ENCODE measurements around the gene HDGFL2. TPM values are rescaled to one million over a fixed set of nuclear protein-coding genes. Genes with fewer than 3 reads are reported as not detected.

Gene HDGFL2
- total and polyA plus RNA-seq, 2 of the 8 experiments (the other 6 are each of a cell fraction or from before 2014, with no cell fraction given): 31.1 to 106 TPM

DNA sequence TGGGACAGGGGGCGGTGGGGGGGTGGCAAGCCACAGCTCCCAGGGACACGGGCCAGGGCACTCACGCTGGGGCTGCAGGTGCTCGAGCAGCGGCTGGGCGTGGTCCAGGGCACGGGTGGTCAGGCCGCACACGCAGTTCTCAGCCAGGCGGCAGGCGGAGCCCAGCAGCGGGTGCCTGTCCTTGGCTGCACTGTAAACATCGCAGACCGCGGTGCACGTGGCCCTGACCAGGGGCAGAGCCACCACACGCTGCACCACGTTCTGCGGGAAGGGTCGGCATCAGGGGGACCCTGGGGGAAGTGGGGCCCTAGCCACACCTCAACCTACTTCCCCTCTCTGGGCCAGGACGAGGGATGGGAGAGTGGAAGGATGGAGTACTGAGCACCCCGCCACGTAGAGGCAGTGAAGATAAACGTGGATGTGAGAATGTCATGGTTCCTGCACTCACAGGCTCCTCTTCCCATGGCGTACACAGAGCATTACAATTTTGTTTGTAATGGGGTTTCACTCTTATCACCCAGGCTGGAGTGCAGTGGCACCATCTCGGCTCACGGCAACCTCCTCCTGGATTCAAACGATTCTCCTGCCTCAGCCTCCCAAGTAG, 59.6 kb downstream of the HDGFL2 start:
- peaks cover 4% of the 10 kb centered on the region; the same call in 1 of the 2 replicates for H3K23me2 ChIP-seq (ENCODE audit: low read depth, low read length)
- H3K4me2 ChIP-seq (ENCODE audit: insufficient read depth in 1 of 2, low read depth in 2 of 2, low read length in 2 of 2): no peak overlapping the region
- no peak overlapping the region for H3K27ac ChIP-seq (ENCODE audit: low read depth, low read length)
- FAIRE-seq (no peak), DNase-seq (ENCODE audit: low read depth in 1 of 2, low spot score in 2 of 2) (no peak)
- H3K14ac ChIP-seq (ENCODE audit: insufficient read length): no peak overlapping the region
- peaks cover 0 to 3% of the 10 kb centered on the region in 2 experiments for H4K20me1 ChIP-seq (replicated peaks in 1 of 2; ENCODE audit: control insufficient read depth in 1 of 2, insufficient read depth in 2 of 2, low read length in 2 of 2)
- H3K4me3 ChIP-seq (ENCODE audit: extremely low read depth in 1 of 4, insufficient read depth in 2 of 4, low read depth in 3 of 4, low read length in 4 of 4): no peak overlapping the region
- H3K9me3 ChIP-seq (ENCODE audit: insufficient read depth in 2 of 2, low read depth in 1 of 2, low read length in 1 of 2): no peaks in the 10 kb centered on the region
- H3K9ac ChIP-seq (replicated peaks in 1 of 4; ENCODE audit: extremely low read depth in 1 of 4, low read depth in 3 of 4, low read length in 3 of 4): no peak overlapping the region
- H3K56ac ChIP-seq (replicated peaks; ENCODE audit: insufficient read length, low read depth, low read length): no peak overlapping the region
- no peak overlapping the region for H2BK120ac ChIP-seq (replicated peaks; ENCODE audit: low read depth, low read length)
- no peak overlapping the region for H4K91ac ChIP-seq (replicated peaks; ENCODE audit: insufficient read length, low read length)
- H2AFZ ChIP-seq (ENCODE audit: low read length): no peak overlapping the region
- H2BK5ac ChIP-seq (ENCODE audit: low read depth, low read length): no peak overlapping the region
- no peak overlapping the region for H2BK20ac ChIP-seq (ENCODE audit: low read length)
- peaks cover 0 to 18% (median 15%) of the 10 kb centered on the region in 4 experiments; a peak in 4 of 7 replicates for H3K27me3 ChIP-seq (replicated peaks in 1 of 4; ENCODE audit: control insufficient read depth in 3 of 4, extremely low read depth in 1 of 4, insufficient read depth in 3 of 4, low read length in 3 of 4)
- no peak overlapping the region for H4K5ac ChIP-seq (ENCODE audit: insufficient read length, low read depth, low read length)
- no peaks in the 10 kb centered on the region for H3K79me1 ChIP-seq (ENCODE audit: low read depth, low read length)
- no peak overlapping the region for H3K23ac ChIP-seq (ENCODE audit: insufficient read length)
- no peaks in the 10 kb centered on the region for H3K36me3 ChIP-seq (ENCODE audit: control insufficient read depth in 2 of 4, insufficient read depth in 4 of 4, low read length in 3 of 4)
- H2BK15ac ChIP-seq (ENCODE audit: low read length): no peak overlapping the region
- H3K4me1 ChIP-seq (replicated peaks in 1 of 4; ENCODE audit: control insufficient read depth in 3 of 4, insufficient read depth in 4 of 4, low read length in 3 of 4): peaks cover 0 to 4% (median 3%) of the 10 kb centered on the region in 4 experiments; a peak in 3 of 7 replicates
- H3K79me2 ChIP-seq (ENCODE audit: control insufficient read depth in 1 of 2, insufficient read depth in 2 of 2, low read length in 2 of 2): no peaks in the 10 kb centered on the region
- no peak overlapping the region for H3K4ac ChIP-seq (replicated peaks; ENCODE audit: insufficient read length, low read depth, low read length)
- CTCF ChIA-PET (ENCODE audit: partially characterized antibody): interaction anchor here (0.6 to 11.6 kb wide), 3 partner anchors 8 to 68 kb away, joined by 3 to 174 read pairs (median 3); no protein-coding TSS in a partner anchor
- no peak overlapping the region for H4K8ac ChIP-seq (ENCODE audit: extremely low read depth, insufficient read depth, low read length)
- no peak overlapping the region for H3K18ac ChIP-seq (ENCODE audit: extremely low read depth, low read length)
- 82% methylated on average over 25 of the region's 28 CpGs; no CpG with 5 or more reads in 1 of the 2 experiments for WGBS, 2 experiments (ENCODE audit: extremely low coverage in 1 of 2, insufficient coverage in 1 of 2, insufficient read length in 1 of 2, insufficient replicate concordance in 2 of 2, low coverage in 1 of 2, low lambda C conversion rate in 2 of 2, missing lambda C conversion rate in 1 of 2)
- TF ChIP-seq, protein P1, sequence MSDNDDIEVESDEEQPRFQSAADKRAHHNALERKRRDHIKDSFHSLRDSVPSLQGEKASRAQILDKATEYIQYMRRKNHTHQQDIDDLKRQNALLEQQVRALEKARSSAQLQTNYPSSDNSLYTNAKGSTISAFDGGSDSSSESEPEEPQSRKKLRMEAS (IDR thresholded peaks at IDR 0.05): no peak
- no peak for TF ChIP-seq POU5F1 (IDR thresholded peaks at IDR 0.05; ENCODE audit: low read depth, low read length)
- no peak for TF ChIP-seq CBX5 (IDR thresholded peaks at IDR 0.05; ENCODE audit: low read depth, low read length)
- H2AK5ac ChIP-seq (ENCODE audit: low read depth, low read length): no peak overlapping the region
- no peak overlapping the region for H2BK12ac ChIP-seq (ENCODE audit: low read depth, low read length)
- POLR2A ChIA-PET (ENCODE audit: partially characterized antibody): no interaction called here
